Measurements from ENCODE around the gene SHKBP1. TPM values are rescaled to one million over a fixed set of nuclear protein-coding genes. Genes with fewer than 3 reads are reported as not detected.

Gene SHKBP1
- total and polyA plus RNA-seq, 2 of the 13 experiments (the other 11 are each of a cell fraction or from before 2014, with no cell fraction given): 16.2 to 17.4 TPM

GRCh38 chr19:40630571-40631160 is 54.0 kb downstream of the SHKBP1 start:
- FAIRE-seq: no peak
- ChIA-PET POLR2A (no interaction called here), CTCF (ENCODE audit: low intra/inter-chr PET ratio, low total read pairs) (no interaction called here)
- intact Hi-C loops (cut with micrococcal nuclease; ENCODE audit: unreplicated experiment) (loop anchor here (10.0 kb wide), 1 partner anchor 86 kb away; no protein-coding TSS in a partner anchor), in situ Hi-C loops (cut with HindIII; ENCODE audit: extremely low pct_ligation_motif_present, low pct_unique_long_range_greater_than_20kb) (no loop called here)
- DNase-seq (ENCODE audit: low spot score): no peak
- H2AFZ ChIP-seq (ENCODE audit: low read length): no peak overlapping the region
- H3K27ac ChIP-seq (ENCODE audit: extremely low read length, insufficient read depth, low read length): no peak overlapping the region
- H3K36me3 ChIP-seq (replicated peaks in 1 of 2; ENCODE audit: control insufficient read depth in 1 of 2, insufficient read depth in 2 of 2, low read length in 2 of 2): no peaks in the 10 kb centered on the region
- TF ChIP-seq LCORL (IDR thresholded peaks at IDR 0.05): peak; percentile 66
- no peak for TF ChIP-seq LCORL (CRISPR knock-in tag; IDR thresholded peaks at IDR 0.05)
- TF ChIP-seq ELK4 (CRISPR knock-in tag; IDR thresholded peaks at IDR 0.05; ENCODE audit: borderline replicate concordance): no peak
- TF ChIP-seq BCL6 (CRISPR knock-in tag; IDR thresholded peaks at IDR 0.05): no peak
- no peak for TF ChIP-seq ZNF20 (CRISPR knock-in tag; IDR thresholded peaks at IDR 0.05)
- no peak for TF ChIP-seq GMEB2 (CRISPR knock-in tag; IDR thresholded peaks at IDR 0.05; ENCODE audit: low read depth)
- TF ChIP-seq CENPT (CRISPR knock-in tag; IDR thresholded peaks at IDR 0.05; ENCODE audit: low read depth): no peak
- no peak for TF ChIP-seq ZNF841 (CRISPR knock-in tag; IDR thresholded peaks at IDR 0.05; ENCODE audit: borderline replicate concordance)
- no peak for TF ChIP-seq TBP (CRISPR knock-in tag; IDR thresholded peaks at IDR 0.05)
- TF ChIP-seq PHF5A (CRISPR knock-in tag; IDR thresholded peaks at IDR 0.05; ENCODE audit: low read depth, unreplicated experiment): no peak
- no peaks in the 10 kb centered on the region for H3K79me2 ChIP-seq (ENCODE audit: insufficient read depth, low read length)
- H3K9ac ChIP-seq (ENCODE audit: insufficient read depth, low read depth, low read length): no peak overlapping the region
- no peak overlapping the region for H3K4me3 ChIP-seq (replicated peaks in 1 of 3; ENCODE audit: insufficient read depth in 1 of 3, low read depth in 2 of 3, low read length in 3 of 3)
- H3K4me2 ChIP-seq (ENCODE audit: low read depth, low read length): no peak overlapping the region
- ATAC-seq: no peak
- BruUV-seq (replicated peaks): no TSS peak
- no peaks in the 10 kb centered on the region for H4K20me1 ChIP-seq (ENCODE audit: insufficient read depth, low read length)
- WGBS (ENCODE audit: low lambda C conversion rate): 50% methylated on average over 16 of the region's 16 CpGs
- H3K27me3 ChIP-seq (ENCODE audit: control insufficient read depth in 1 of 2, insufficient read depth in 2 of 2, low read length in 2 of 2): peaks cover 1 to 17% of the 10 kb centered on the region in 2 experiments; a peak in 4 of 5 replicates
- no peaks in the 10 kb centered on the region for H3K4me1 ChIP-seq (ENCODE audit: insufficient read depth, low read length)
- no peaks in the 10 kb centered on the region for H3K9me3 ChIP-seq (ENCODE audit: low read length)
